HG02884 (cell line): ENCODE results near the gene ZNF398.

Experiments
- ATAC-seq: cut with Tn5 transposase; IDR thresholded peaks from one replicate; pipeline ENCODE4 v1.9.1; 2021; ENCODE audit warnings: mild to moderate bottlenecking, moderate library complexity; ENCODE audit not compliant: unreplicated experiment

Gene ZNF398

DNA sequence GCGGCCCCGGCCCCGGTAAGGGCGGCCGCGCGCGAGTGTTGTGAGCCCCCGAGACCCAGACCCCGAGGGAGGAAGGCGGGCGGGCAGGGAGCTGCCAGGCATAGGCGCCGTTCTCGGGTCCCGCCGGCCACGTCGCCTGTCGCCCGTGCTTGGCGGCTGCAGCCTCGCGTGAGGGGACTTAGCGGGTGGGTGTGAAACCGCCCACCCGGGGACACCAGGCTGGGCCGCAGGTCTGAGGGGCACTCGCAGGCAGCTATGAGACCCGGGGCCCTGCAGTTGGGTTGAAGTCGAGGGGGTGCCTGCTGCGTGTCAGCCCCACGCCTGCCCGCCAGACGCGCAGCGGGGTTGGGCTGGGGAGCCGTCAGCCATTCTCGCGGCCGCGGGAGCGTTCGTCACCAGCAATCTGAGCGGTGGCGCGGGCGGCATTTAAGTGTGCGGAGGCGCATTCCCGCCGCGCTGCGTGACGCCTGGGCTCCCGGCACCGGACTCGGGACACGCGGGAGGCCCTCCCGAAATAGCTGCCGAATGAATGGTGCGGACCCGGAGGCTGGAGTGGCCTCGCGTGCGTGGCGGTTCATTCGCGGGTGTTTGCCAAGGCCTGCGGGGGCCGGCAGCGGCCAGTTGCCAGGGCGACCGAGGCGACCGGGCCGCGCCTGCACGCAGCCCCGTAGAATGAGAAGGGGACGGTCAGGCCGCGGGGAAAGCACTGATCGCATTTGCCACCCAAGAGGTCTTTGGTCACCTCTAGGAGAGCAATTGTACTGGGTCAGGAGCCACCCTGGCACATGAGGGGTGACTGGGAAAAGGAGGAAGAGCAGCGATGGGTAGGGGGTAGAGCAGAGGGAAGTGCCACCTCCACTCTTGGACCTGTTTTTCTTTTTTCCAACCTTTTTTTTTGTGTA lies 750 bp downstream of the ZNF398 start:
- ATAC-seq = peak; percentile 24

DNA sequence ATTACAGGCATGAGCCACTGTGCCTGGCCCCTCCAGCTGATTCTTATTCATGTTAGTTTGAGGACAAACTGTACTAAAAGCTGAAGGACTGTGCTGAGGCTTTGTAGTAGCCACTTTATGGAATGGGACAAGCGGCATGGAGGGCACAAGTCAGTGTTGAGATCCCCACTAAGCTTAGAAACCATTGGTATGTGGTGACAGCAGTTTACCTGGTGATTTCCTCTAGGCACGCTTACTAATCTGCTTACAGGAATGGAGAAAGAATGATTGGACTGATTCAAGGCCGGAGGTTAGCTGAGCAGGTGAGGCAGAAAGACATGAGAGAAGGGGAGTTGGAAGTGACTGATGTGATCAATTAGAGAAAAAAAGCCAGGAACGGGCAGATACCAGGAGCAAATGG lies 3.7 kb downstream of the ZNF398 start:
- no peak for ATAC-seq

DNA sequence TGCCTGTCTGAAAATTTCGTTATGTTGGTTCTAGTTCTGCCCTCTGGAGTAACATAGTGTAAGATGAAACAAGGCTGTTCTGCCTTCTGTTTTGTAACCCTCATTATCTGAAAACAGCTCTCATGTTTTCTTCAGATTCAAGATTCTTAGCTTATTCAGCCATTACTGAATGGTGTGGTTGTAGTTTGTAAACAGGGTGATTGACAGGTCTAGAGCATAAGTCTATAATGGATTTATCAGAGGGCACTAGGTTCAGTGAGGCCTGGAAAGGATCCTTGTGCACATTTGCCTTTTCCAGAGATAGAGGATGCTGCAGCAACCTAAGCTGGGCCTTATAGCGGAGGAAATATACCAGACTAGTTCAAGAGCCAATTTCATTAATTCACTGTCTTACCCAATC lies 6.1 kb downstream of the ZNF398 start:
- ATAC-seq = no peak

DNA sequence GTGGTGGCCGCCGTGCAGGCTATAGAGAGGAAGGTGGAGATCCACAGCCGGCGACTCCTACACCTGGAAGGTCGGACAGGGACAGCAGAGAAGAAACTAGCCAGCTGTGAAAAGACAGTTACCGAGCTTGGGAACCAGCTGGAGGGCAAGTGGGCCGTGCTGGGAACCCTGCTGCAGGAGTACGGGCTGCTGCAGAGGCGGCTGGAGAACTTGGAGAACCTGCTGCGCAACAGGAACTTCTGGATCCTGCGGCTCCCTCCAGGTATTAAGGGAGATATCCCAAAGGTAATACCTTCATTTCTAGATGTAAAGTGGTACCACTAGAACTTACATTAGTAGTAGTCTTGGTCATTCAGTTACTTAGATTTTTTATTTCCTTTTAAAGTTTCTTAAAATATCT lies 6.8 kb downstream of the ZNF398 start:
- no peak for ATAC-seq

DNA sequence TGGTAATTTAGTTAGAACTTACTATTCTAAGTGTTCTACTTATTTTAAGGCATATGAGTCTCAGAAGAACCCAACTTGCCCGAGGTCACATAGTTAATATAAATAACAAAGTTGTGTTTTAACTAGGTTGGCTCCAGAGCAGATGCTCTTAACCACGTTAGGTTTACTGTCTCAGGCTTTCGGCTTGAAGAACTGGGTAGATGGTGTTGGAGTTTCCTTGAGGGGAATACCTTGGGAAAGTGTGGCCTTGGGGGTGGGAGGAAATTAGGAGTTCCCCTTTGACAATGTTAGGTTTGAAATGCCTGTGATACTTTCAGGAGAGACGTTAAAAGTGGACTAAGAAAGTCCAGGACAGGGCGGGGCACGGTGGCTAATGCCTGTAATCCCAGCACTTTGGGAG lies 9.6 kb downstream of the ZNF398 start:
- ATAC-seq = no peak

DNA sequence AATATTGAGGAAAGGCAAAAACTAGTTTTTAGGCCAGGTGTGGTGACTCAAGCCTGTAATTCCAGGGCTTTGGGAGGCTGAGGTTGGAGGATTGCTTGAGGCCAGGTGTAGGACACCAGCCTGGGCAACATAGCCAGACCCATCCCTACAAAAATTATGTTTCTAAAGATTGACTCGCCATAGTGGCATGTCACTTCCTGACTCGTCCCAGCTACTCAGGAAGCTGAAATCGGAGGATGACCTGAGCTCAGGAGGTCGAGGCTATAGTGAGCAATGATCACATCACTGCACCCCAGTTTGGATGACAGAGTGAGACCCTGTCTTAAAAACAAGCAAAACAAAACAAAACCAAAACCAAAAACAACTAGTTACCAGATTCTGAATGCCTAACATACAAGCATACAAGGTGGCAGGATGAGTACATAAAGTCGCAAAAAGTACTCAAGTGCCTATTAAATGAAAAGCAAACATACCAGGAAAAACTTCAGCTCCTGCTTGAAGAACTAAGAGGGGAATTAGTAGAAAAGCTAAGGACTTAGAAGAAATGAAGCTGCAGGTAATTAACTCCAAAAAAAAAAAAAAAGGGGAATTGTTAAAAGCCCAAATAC lies 14.1 kb downstream of the ZNF398 start:
- ATAC-seq = no peak

DNA sequence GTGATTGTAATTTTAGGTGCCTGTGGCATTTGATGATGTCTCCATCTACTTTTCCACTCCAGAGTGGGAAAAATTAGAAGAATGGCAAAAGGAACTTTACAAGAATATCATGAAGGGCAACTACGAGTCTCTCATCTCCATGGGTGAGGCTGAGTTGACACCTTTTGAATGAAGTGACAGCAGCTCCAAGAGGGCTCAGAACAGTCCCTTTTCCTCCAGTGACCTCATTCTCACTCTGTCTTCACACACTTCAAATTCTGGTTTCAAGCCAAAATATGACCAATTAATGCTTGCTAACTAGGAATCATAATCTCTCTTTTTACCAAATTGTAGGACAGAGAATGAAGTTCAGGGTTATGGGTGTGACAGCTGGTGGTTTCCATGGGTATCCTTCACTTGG lies 18.9 kb downstream of the ZNF398 start:
- ATAC-seq = no peak

DNA sequence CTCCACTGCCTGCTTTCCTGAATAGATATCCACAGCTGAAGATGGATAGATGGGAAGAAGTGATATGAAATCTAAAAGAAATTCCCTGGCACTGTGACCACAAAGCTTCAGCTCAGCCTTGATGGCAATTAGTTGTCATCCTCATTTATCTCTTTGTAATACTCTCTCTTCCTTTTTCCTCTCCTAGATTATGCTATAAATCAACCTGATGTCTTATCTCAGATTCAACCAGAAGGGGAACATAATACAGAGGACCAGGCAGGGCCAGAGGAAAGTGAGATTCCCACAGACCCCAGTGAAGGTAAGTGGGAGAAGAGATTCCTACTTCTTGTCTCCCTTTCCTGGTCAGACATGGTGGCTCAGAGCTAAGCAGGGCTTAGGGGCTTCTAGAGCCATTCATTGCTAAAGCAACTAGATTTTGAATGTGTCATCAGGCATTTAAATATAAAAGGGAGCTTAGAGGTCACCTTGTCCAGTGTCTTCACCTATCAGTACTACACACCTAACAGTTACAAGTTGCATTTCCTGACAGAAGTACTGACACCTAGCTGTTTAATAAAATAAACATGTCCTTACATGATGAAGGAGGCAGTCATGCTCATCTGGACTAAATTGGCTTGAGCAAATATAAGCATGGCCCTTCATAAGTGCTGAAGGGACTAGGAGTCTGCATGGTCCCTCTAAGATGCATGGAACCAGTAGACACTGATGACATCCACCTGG lies 19.5 kb downstream of the ZNF398 start:
- no peak for ATAC-seq

DNA sequence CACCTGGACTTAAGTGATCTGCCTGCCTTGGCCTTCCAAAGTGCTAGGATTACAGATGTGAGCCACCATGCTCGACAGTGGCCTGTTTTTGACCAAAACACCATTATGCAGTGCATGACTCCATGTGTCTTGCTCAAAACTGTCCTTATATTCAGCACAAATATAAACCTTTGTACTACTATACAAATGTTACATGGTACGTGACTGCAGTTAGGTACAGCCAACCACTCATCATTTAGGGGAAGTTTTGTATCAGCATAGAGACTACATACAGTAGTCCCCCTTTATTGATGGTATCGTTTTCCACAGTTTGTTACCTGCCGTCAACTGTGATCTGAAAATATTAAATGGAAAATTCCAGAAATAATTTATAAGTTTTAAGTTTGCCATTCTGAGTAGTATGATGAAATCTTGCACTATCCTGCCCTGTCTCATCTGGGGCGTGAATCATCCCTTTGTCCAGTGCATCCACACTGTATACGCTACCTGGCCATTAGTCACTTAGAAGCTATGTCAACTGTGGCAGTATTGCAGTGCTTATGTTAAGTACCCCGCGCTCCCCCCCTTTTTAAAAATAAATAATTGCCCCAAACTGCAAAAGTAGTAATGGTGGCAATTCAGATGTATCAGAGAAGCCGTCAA lies 24.8 kb downstream of the ZNF398 start:
- ATAC-seq = no peak

DNA sequence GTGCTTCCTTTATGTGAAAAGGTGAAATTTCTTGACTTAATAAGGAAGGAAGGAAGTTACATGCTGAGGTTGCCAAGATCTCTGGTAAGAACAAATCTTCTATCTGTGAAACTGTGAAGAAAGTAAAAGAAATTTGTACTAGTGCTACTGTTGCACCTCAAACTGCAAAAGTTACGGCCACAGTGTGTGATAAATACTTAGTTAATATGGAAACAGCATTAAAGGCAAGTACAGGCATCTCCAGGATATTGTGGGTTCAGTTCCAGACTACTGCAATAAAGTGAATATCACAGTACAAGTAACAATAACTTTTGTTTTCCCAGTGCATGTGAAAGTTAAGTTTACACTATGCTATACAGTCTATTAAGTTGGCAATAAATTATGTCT lies 25.3 kb downstream of the ZNF398 start:
- ATAC-seq = no peak

DNA sequence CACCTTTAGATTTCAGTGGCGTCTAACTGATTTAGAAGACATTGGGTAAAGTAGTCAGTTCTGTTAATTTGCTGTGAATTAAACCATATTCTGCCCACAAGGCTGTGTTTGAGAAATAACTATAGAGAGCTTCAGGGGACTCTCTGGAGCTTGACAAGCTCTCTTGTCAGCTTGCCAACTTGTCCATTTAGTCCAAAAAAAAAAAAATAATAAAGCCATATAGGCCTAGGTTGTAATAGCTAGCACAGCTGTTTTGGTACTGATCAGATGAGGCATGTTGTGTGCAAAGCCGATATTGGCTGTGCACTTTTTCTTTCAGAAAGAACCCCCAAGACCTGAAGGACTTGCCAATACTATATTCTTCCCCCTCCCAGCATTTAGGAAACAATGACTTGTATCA lies 27.9 kb downstream of the ZNF398 start:
- no peak for ATAC-seq

DNA sequence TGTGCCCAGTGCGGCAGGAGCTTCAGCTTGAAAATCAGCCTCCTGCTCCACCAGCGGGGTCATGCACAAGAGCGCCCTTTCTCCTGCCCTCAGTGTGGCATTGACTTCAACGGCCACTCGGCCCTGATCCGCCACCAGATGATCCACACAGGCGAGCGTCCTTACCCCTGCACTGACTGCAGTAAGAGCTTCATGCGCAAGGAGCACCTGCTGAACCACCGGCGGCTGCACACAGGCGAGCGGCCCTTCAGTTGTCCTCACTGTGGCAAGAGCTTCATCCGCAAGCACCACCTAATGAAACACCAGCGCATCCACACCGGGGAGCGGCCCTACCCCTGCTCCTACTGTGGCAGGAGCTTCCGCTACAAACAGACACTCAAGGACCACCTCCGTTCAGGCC lies 32.0 kb downstream of the ZNF398 start:
- no peak for ATAC-seq

DNA sequence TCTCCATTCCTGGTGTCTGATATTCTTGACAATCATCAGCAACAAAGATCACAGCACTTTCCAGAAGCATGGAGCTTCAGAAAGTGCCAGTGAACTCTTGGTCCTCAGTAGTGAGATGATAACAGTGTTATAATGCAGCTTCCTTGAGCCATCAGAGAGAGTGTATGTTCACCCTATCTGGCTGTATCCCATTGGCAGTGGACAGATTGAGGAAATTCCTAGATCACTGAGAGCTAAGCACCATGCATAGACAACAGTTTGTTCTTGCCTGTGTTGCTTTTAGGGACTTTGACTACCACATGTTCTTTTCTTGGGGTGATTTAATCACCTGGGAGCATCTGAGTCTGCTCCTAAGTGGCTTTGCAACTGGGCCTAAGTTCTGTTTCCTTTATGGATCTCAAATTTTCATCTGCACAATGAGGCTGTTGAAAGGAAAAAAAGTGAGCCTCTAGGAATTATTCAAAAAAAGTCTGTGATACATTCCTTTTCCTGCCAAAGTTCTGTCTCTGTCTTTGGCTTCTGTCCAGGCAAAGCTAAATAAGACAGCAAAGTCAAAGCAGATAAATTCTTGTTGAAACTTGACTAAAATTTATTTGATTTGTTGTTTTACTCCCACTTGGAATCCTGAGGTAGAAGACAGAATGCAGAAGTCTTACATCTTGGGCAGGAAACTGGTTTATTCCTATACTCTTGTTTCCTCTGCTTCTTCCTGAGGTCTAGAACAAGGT lies 33.6 kb downstream of the ZNF398 start:
- ATAC-seq = no peak

DNA sequence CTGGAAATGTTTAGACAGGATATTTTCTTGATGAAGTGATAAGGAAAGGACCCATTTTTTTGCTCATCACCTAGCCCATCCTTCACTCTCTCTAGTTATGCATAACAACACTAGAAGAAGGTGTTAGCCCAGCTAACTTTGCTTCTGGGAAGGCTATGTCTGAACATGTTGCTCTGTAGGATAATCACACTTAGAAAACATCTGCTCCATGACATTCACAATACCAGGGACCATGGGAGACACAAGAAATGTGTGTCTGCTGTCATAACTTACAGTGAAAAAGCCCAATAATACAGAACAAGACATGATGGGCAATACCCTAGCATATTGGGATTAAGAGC lies 34.2 kb downstream of the ZNF398 start:
- ATAC-seq = no peak

DNA sequence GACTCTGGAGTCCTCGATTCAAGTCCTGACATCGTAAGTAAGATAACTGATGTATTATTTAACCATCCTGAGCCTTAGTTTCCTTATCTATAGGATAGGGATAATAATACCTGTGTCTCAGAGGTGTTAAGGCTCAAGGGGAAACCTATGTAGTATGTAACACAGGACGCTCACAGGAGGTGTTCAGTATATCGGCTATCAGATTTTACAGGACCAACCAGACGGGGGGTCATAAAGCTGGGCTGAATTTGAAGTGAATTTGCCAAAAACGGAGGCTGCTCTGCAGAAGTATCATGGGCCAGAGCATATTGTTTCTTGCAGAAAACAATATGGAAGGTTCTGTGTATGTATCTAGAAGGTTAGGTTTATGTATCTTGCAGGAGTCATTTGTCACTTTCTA lies 37.0 kb downstream of the ZNF398 start:
- ATAC-seq = no peak

DNA sequence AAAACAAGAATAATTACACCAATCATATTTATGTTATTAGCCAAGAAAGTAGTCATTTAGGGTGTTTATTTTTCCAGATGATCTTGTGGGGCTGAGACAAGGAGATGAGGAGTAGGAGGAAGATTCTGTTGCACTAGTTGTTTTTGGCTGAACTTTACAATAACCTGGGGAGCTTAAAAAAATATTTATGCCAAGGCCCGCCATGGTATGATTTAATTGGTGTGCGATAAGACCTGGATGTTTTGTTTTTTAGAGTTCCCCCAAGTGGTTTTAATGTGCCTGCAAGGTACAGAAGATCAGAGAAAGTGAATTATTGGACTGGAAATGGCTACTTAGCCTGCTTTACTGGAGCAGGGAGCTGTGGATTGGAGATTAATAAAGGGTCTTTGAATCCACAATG lies 41.0 kb downstream of the ZNF398 start:
- no peak for ATAC-seq

DNA sequence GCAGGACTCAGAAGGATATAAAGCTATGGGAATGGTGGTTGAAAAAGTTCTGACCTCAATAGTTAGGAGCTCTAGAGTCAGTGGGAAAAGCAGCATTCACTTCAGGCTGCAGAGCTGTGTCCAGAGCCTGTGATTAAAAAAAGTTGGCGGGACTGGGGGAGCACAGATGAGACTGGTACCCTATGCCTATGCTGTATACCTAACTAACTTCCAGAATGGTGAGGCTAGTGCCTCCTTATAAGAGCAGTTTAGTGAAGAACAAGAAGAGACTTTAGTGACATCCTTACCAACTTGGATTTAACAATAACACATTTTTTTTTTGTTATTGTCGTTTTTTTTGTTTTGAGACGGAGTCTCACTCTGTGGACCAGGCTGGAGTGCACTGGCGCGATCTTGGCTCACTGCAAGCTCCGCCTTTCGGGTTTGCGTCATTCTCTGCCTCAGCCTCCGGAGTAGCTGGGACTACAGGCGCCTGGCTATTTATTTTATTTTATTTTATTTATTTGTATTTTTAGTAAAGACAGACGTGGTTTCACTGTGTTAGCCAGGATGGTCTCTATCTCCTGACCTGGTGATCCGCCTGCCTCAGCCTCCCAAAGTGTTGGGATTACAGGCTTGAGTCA lies 41.5 kb downstream of the ZNF398 start:
- ATAC-seq = no peak

DNA sequence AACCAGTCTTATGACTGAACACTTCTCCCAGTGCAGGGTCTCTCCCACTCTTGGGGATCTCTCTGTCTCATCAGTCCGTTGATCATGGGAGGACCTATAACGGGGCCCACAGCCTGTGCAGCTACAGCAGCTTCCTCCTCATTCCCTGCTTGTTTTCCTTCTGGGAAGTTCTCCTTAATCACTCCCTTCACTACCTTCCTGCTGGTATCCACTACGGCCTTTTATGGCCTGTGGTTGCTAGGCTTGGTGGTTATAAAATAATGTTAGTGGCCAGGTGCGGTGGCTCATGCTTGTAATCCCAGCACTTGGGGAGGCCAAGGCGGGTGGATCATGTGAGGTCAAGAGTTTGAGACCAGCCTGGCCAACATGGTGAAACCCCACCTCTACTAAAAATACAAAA lies 44.6 kb downstream of the ZNF398 start:
- no peak for ATAC-seq

DNA sequence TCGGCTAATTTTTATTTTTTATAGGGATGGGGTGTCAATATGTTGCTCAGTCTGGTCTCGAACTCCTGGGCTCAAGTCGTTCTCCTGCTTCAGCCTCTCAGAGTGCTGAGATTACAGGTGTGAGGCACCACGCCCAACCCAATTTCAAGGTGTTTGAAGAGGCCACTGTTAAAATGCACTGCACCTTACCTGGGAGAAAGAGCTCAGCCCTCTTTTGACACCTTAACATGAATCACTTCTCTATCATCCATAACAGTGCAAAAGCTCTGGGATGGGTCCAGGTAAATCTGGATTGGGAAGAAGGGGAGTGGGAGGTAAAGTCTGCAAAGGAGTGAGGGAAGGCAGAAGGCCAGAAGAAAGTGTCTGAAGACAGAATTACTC lies 47.5 kb downstream of the ZNF398 start:
- no peak for ATAC-seq
